Neural progenitor cell (in vitro differentiated cells): ENCODE measurements around the gene VPS41. TPM values are rescaled to one million over a fixed set of nuclear protein-coding genes. Genes with fewer than 3 reads are reported as not detected.
A peak's percentile ranks its signal among the peaks of the same experiment; 100 is the strongest.

Source experiments
- DNase-seq: peaks from one replicate; pipeline ENCODE4 v3.0.0-alpha.2; 2016; ENCODE audit warnings: low spot score
- H2AFZ ChIP-seq: fragments of 200-600 bp; sonication (generic); replicated peaks from 2 replicates; pipeline ENCODE4 v1.6.1; 2016; ENCODE audit warnings: antibody characterized with exemption
- H3F3A ChIP-seq: fragments of 200-600 bp; sonication (generic); 2 replicates; pipeline ENCODE4 v1.6.1; 2016; ENCODE audit warnings: antibody characterized with exemption, low read depth
- H3K27ac ChIP-seq: fragments of 200-600 bp; sonication (generic); 2 replicates; pipeline ENCODE4 v1.5.1; 2016; ENCODE audit warnings: mild to moderate bottlenecking
- H3K27me3 ChIP-seq: fragments of 200-600 bp; sonication (generic); 2 replicates; pipeline ENCODE4 v1.6.1; 2016; ENCODE audit warnings: mild to moderate bottlenecking, moderate library complexity
- H3K36me3 ChIP-seq: fragments of 200-600 bp; sonication (generic); 2 replicates; pipeline ENCODE4 v1.5.1; 2016
- H3K4me1 ChIP-seq: fragments of 200-600 bp; sonication (generic); 2 replicates; pipeline ENCODE4 v1.6.1; 2016; ENCODE audit warnings: mixed run types
- H3K4me2 ChIP-seq: fragments of 200-600 bp; sonication (generic); 2 replicates; pipeline ENCODE4 v1.6.1; 2016
- H3K4me3 ChIP-seq: fragments of 200-600 bp; sonication (generic); 2 replicates; pipeline ENCODE4 v1.5.1; 2016
- H3K79me2 ChIP-seq: fragments of 200-600 bp; sonication (generic); 2 replicates; pipeline ENCODE4 v1.6.1; 2016; ENCODE audit warnings: low read depth
- H3K9ac ChIP-seq: fragments of 200-600 bp; sonication (generic); 2 replicates; pipeline ENCODE4 v1.6.1; 2016
- H3K9me3 ChIP-seq: fragments of 200-600 bp; sonication (generic); 2 replicates; pipeline ENCODE4 v1.5.1; 2016; ENCODE audit warnings: low read depth
- H4K20me1 ChIP-seq: fragments of 200-600 bp; sonication (generic); 2 replicates; pipeline ENCODE4 v1.6.1; 2016; ENCODE audit warnings: low read depth
- H3K27ac Mint-ChIP-seq: 3 replicates; pipeline ENCODE4 v1.8.0; 2021; ENCODE audit warnings: mixed read lengths
- H3K27me3 Mint-ChIP-seq: 2 replicates; pipeline ENCODE4 v1.8.0; 2022; ENCODE audit warnings: low read depth, mild to moderate bottlenecking, inconsistent platforms, moderate library complexity, mixed read lengths; ENCODE audit not compliant: insufficient read depth
- H3K36me3 Mint-ChIP-seq: 3 replicates; pipeline ENCODE4 v1.8.0; 2021; ENCODE audit warnings: mixed read lengths
- H3K4me1 Mint-ChIP-seq: 3 replicates; pipeline ENCODE4 v1.8.0; 2021; ENCODE audit warnings: mixed read lengths
- H3K4me3 Mint-ChIP-seq: 3 replicates; pipeline ENCODE4 v1.8.0; 2021; ENCODE audit warnings: mild to moderate bottlenecking, moderate library complexity, mixed read lengths
- H3K9me3 Mint-ChIP-seq: 3 replicates; pipeline ENCODE4 v1.8.0; 2020; ENCODE audit warnings: mixed read lengths
- CTCF ChIP-seq: fragments of 200-600 bp; sonication (generic); IDR thresholded peaks from 2 replicates; pipeline ENCODE4 v1.5.1; 2017; ENCODE audit warnings: antibody characterized with exemption, mild to moderate bottlenecking
- EZH2 ChIP-seq: fragments of 200-600 bp; sonication (generic); IDR thresholded peaks from 2 replicates; pipeline ENCODE4 v1.6.1; 2017; ENCODE audit warnings: antibody characterized with exemption, mild to moderate bottlenecking, moderate library complexity
- EZH2phosphoT487 ChIP-seq: fragments of 200-600 bp; sonication (generic); IDR thresholded peaks from 2 replicates; pipeline ENCODE4 v1.6.1; 2017; ENCODE audit warnings: antibody characterized with exemption
- total RNA-seq: library from RNA; depleted of rRNA; stranded (reverse); fragments of >200 nt; gene quantifications from 2 replicates; pipeline ENCODE4 v1.2.3, GENCODE V29; 2015; ENCODE audit warnings: low replicate concordance

The VPS41 gene
- total RNA-seq, 1 donor from 2014 or later = 92.3 TPM

GRCh38 chr7:38916396-38916795, 7.4 kb upstream of the VPS41 start:
- H3K27me3 Mint-ChIP-seq = peaks cover 3% of the 10 kb centered on the region

GRCh38 chr7:38909870-38910269, 879 bp upstream of the VPS41 start:
- H3K9me3 Mint-ChIP-seq = no peaks in the 10 kb centered on the region

More at GRCh38 chr7:38916396-38916795, 7.4 kb upstream of the VPS41 start:
- Histone ChIP-seq H3K9ac (no peak overlapping the region), H3K79me2 (no peaks in the 10 kb centered on the region), H3K4me3 (no peak overlapping the region), H3K27ac (no peak overlapping the region), H3K9me3 (no peaks in the 10 kb centered on the region), H2AFZ (no peak overlapping the region), H4K20me1 (no peaks in the 10 kb centered on the region), H3F3A (no peaks in the 10 kb centered on the region), H3K27me3 (no peaks in the 10 kb centered on the region), H3K36me3 (no peaks in the 10 kb centered on the region), H3K4me2 (no peak overlapping the region), H3K4me1 (no peaks in the 10 kb centered on the region)
- H3K27ac Mint-ChIP-seq = no peak overlapping the region
- no peaks in the 10 kb centered on the region for H3K4me1 Mint-ChIP-seq
- H3K36me3 Mint-ChIP-seq = no peaks in the 10 kb centered on the region
- DNase-seq = no peak
- H3K4me3 Mint-ChIP-seq = no peak overlapping the region
- no peaks in the 10 kb centered on the region for H3K9me3 Mint-ChIP-seq
- TF ChIP-seq EZH2phosphoT487 (no peak), CTCF (no peak), EZH2 (no peak)

GRCh38 chr7:38907766-38908165, 1.2 kb downstream of the VPS41 start:
- Histone ChIP-seq H2AFZ (no peak overlapping the region), H3F3A (no peaks in the 10 kb centered on the region), H3K4me3 (peak overlapping the region; percentile 95), H4K20me1 (peaks cover 20% of the 10 kb centered on the region), H3K36me3 (no peaks in the 10 kb centered on the region), H3K27ac (no peak overlapping the region), H3K9me3 (no peaks in the 10 kb centered on the region), H3K4me1 (peaks cover 18% of the 10 kb centered on the region), H3K79me2 (peaks cover 44% of the 10 kb centered on the region), H3K9ac (no peak overlapping the region), H3K4me2 (peak overlapping the region; percentile 88), H3K27me3 (no peaks in the 10 kb centered on the region)
- DNase-seq = no peak
- peaks cover 5% of the 10 kb centered on the region for H3K27me3 Mint-ChIP-seq
- peaks cover 21% of the 10 kb centered on the region for H3K4me1 Mint-ChIP-seq
- no peak overlapping the region for H3K27ac Mint-ChIP-seq
- no peak for TF ChIP-seq EZH2phosphoT487
- no peak for TF ChIP-seq EZH2
- no peak for TF ChIP-seq CTCF
- H3K36me3 Mint-ChIP-seq = no peaks in the 10 kb centered on the region
- H3K9me3 Mint-ChIP-seq = no peaks in the 10 kb centered on the region
- H3K4me3 Mint-ChIP-seq = peak overlapping the region; percentile 99

More at GRCh38 chr7:38909870-38910269, 879 bp upstream of the VPS41 start:
- Histone ChIP-seq H3K9me3 (no peaks in the 10 kb centered on the region), H3K4me2 (no peak overlapping the region), H3K27ac (no peak overlapping the region), H3K9ac (no peak overlapping the region), H3K79me2 (peaks cover 32% of the 10 kb centered on the region), H3K27me3 (no peaks in the 10 kb centered on the region), H3K36me3 (no peaks in the 10 kb centered on the region), H2AFZ (no peak overlapping the region), H3F3A (no peaks in the 10 kb centered on the region), H3K4me1 (peaks cover 6% of the 10 kb centered on the region), H3K4me3 (no peak overlapping the region), H4K20me1 (peaks cover 5% of the 10 kb centered on the region)
- DNase-seq = no peak
- TF ChIP-seq CTCF = peak; percentile 37
- TF ChIP-seq EZH2 = no peak
- TF ChIP-seq EZH2phosphoT487 = no peak
- Mint-ChIP-seq H3K4me3 (peak overlapping the region; percentile 99), H3K27ac (no peak overlapping the region), H3K36me3 (no peaks in the 10 kb centered on the region), H3K27me3 (peaks cover 5% of the 10 kb centered on the region), H3K4me1 (peaks cover 13% of the 10 kb centered on the region)
